DMS79 (cell line): ENCODE data around the gene COG5.
A peak's percentile ranks its signal among the peaks of the same experiment; 100 is the strongest.

Source experiments
- DNase-seq: peaks from one replicate; lab custom pipeline; 2025; lab: John Stamatoyannopoulos, UW

COG5 gene

GRCh38 chr7:107563775-107564552 lies at the start of gene COG5, which contains the start of gene DUS4L:
Gene COG5 (minus strand): TSS chr7:107563920. CDS start chr7:107563896, 24 bp downstream.
Gene DUS4L (plus strand): TSS chr7:107563971. CDS start chr7:107567071, 3,100 bp downstream.
- DNase-seq, result peak; percentile 48

GRCh38 chr7:107613439-107613838 lies 49.7 kb upstream of the COG5 start:
- no peak for DNase-seq

- DNase-seq, result no peak
Measured at GRCh38 chr7:107610323-107610722, 46.6 kb upstream of the COG5 start.

- no peak for DNase-seq
Measured at GRCh38 chr7:107609811-107610261, 46.1 kb upstream of the COG5 start.

GRCh38 chr7:107606303-107606702 lies 42.6 kb upstream of the COG5 start:
- DNase-seq, result no peak

- no peak for DNase-seq
Measured at GRCh38 chr7:107605218-107605815, 41.6 kb upstream of the COG5 start.

GRCh38 chr7:107600816-107601215 lies 37.1 kb upstream of the COG5 start:
- no peak for DNase-seq

GRCh38 chr7:107599262-107599661 lies 35.5 kb upstream of the COG5 start:
- no peak for DNase-seq

- DNase-seq, result no peak
Measured at GRCh38 chr7:107597953-107598352, 34.2 kb upstream of the COG5 start.

- no peak for DNase-seq
Measured at GRCh38 chr7:107597582-107597916, 33.8 kb upstream of the COG5 start.

- DNase-seq, result no peak
Measured at GRCh38 chr7:107596881-107597581, 33.3 kb upstream of the COG5 start.

GRCh38 chr7:107594961-107595737 lies 31.4 kb upstream of the COG5 start:
- DNase-seq, result no peak

- no peak for DNase-seq
Measured at GRCh38 chr7:107593025-107593410, 29.3 kb upstream of the COG5 start.

- no peak for DNase-seq
Measured at GRCh38 chr7:107592361-107593024, 28.8 kb upstream of the COG5 start.

- DNase-seq, result no peak
Measured at GRCh38 chr7:107591421-107591820, 27.7 kb upstream of the COG5 start.

- no peak for DNase-seq
Measured at GRCh38 chr7:107588529-107589130, 24.9 kb upstream of the COG5 start.

GRCh38 chr7:107584716-107585115 lies 21.0 kb upstream of the COG5 start:
- no peak for DNase-seq

- DNase-seq, result no peak
Measured at GRCh38 chr7:107582875-107583274, 19.2 kb upstream of the COG5 start.

GRCh38 chr7:107581387-107582013 lies 17.8 kb upstream of the COG5 start:
- DNase-seq, result no peak

GRCh38 chr7:107580716-107581383 lies 17.1 kb upstream of the COG5 start:
- DNase-seq, result no peak
